ENCODE results near the gene RPTOR.
A peak's percentile ranks its signal among the peaks of the same experiment; 100 is the strongest.

The RPTOR gene

DNA sequence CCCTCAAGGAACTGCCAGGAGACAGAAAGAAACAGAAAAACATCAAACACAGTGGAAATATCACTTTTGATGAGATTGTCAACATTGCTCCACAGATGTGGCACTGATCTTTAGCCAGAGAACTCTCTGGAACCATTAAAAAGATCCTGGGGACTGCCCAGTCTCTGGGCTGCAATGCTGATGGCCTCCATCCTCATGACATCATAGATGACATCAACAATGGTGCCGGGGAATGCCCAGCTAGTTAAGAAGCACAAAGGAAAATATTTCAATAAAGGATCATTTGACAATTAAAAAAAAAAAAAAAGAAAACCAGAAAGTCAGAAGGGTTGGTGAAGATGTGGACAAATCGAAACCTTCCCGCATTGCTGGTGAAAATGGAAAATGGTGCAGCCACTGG lies 432.1 kb downstream of the RPTOR start:
- DNase-seq: no peak

DNA sequence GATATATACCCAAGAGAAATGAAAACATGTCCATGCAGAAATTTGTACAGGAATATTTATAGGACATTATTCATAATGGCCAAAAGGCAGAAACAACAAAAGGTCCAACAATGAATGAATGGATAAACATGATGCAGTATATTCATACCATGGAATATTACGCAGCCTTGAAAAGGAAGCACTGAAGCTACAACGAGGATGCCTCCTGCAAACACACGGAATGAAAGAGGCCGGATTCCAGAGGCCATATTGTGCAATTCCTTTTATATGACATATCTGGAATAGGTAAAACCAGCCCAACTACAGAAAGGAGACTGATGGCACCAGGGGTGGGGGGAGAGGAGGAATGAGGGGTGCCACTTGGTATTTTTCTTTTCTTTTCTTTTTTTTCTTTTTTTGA lies 432.5 kb downstream of the RPTOR start:
- DNase-seq: no peak

DNA sequence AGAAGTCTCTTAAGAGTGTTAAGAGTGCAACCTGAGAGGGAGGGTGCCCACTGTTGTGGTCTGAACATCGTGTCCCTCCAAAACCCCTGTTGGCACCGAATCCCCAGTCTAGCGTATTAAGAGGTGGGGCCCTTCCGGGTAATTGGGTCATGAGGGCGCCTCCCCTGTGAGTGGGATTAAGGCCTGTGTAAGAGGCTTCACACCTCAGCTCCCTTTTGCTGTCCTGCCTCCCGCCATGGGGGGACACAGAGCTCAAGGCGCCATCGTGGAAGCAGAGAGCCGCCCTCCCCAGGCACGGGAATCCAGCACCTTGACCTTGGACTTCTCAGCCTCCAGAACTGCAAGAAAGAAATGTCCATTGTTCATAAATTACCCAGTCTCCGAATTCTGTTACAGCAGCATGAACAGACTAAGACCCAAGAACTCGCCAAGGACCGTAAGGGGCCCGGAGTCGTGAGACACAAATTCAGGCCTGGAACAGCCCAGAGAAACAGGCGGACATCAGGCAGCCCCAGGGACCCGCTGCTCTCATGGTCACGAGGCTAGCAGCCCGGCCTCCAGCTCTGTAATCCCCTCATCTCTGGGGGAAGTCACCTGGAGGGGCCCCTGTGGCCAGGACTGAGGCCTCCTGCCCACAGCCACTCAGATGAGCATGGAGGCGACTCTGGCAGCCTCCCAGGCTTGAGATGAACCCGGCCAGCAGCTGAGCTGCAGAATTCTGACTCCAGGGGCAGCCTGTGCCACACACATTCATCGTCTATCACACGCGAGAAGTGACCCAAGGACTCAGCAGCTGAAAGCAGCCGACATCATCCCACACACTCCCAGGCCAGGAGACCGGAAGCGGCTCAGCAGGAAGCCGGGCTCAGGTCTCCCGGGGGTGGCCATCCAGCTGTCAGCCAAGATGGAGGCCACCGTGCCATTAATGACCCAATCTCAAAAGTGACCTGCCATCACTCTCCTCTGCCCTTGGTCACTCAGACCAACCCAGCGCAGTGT lies 434.2 kb downstream of the RPTOR start:
- no peak for DNase-seq

DNA sequence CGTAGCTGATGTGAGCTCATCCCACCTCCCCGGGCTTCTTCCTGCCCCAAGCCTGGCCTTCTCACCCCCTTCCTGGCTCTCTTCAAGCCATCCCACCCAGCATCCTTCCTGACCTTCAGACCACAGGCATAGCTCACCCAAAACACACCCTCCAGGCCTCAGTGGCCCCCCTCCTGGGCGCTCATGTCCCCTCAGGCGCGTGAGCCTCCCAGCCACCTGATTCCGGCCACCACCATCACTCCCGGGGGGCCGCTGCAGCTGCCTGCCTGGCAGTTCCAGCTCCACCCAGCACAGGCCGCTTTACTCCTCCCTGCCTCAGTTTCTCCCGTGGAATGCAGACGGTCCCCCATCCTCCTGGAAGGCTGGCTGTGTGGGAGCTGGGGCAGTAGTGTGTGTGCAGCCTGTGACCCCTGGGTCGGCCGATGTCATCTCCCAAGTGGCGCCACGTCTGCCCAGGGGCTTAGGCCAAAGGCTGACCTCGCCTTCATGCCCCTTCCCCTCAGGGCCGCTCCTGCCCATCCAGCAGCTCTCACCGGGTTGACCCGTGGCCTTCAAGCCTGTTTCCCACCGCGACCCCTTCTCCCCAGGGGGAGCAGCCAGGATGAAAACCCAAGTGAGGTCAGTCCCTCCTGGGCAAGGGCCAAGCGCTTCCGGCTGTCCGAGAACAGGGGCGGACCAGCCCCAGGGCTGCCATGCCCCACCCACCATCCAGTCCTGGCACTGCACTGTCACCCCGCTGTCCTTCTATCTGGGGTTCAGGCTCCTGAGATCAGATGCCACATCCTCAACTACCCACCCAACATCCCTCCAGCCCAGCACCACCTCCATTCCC lies 435.1 kb downstream of the RPTOR start:
- no peak for DNase-seq

DNA sequence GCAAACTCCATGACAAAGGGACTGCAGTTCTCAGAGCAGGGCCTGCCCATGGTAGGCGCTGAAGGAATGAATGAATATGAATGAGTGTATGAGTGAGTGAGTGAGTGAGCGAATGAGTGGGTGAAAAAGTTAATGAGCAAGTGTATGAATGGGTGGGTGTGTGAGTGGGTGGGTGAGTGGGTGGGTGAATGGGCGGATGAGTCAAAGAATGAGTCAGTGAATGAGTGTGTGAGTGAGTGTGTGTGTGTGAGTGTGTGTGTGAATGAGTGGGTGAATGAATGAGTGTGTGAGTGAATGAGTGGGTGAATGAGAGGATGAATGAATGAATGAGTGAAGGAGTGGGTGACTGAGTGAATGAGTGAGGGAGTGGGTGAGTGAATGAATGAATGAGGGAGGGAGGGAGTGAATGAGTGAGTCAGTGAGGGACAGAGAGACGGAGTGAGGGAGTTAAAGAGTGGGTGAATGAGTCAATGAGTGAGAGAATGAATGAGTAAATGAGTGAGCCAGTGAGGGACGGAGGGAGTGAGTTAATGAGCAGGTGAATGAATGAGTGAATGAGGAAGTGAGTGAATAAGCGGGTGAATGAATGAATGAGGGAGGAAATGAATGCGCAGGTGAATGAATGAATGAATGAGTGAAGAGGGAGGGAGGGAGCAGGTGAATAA lies 435.9 kb downstream of the RPTOR start:
- no peak for DNase-seq

DNA sequence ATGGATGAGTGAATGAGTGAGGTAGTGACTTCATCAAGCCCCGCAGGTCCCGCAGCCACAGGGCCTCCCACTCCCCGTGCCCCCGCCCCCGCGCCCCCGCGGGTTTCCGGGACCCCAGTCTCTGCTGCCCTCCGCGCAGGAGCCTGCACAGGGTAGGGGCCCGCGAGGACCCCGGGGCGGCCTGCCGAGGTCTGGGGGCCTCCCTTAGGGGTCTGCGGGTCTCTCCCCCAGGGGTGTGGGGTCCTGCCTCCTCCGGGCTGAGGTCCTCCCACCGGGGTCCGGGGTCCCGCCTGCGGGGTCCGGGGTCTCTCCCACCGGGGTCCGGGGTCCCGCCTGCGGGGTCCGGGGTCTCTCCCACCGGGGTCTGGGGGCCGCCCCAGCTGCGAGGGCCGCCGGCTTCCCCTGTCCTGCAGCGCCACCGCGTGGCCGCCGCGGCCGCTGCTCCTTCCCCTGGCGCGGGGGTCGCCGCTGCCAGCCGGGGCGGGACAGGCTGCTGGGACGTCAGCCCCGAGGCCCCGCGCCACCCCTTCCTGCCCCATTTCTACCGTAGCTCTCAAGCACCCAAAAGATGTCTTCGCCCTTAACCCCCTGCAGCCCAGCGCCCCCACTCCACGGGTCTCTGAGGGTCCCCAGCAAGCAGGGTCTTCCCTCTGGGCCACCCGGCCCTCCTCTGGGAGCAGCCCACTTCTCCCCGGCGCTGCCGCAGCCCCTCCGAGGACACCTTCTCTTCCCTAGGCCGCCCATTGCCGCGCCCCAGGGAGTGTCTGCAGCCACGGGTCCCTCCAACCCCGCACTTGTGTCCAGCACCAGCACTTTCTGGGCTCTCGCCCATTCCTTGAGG lies 436.6 kb downstream of the RPTOR start:
- no peak for DNase-seq

DNA sequence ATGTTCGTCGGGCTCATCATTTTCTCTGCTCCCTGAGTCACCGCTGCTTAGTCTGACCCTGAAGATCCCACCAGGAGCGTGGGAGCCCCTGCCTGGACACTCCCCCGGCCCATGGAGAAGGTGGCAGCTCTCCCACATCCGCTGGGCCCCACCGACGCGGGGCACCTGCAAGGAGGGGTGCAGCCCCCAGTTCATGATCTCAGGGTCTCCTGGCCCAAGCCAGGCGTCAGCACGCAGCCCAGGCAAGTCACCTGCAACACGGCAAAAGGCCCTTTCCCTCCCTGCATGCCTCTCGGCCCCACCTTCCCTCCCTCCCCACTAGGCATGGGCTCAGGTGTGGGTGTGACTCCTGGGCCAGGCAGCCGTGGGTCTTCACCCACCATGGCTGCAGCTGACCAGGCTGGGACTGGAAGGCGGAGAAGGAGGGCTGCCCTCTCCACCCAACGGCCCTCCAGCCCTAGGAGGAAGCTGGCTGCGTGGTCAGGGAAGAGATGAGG lies 437.3 kb downstream of the RPTOR start:
- DNase-seq: no peak

DNA sequence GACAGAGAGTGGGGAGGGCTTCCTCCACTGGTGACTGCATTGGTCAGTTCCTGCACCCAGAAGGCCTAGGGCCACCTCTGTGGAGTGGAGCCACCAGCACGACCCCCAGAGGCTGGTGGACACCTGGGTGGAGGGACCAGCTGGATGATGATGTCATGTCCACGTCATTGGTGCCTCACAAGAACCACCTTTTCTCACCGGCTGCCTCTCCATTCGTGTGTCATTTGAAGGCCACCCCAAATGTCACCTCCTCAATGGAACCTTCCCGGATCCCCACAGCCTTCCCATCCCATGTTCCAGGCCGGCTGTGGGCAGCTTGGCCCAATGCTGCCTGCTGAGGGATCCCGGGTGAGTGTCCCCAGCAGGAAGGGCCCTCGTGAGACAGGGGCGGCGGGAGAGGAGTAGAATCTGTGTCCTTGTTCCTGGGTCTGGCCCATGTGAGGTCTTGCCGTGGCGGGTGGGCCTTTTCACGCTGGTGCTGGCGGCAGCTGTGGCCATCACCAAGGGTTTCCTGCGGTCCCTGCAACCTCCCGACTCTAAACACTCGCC lies 437.9 kb downstream of the RPTOR start:
- no peak for DNase-seq

DNA sequence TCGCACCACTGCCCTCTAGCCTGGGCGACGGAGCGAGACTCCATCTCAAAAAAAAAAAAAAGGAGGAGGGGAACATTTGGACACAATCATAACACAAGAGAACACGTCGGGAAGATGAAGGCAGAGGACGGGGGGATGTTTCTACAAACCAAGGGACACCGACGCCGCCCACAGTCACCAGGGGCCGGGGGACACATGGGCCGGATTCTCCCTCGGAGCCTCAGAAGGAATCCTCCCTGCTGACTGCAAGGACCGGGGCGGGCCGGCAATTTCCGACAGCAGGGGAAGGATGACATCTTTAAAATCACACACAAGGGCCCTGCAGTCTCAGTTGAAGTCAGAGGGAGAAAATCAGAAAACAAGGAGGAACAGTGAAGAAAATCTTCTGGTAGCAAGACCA lies 438.9 kb downstream of the RPTOR start:
- DNase-seq: no peak

DNA sequence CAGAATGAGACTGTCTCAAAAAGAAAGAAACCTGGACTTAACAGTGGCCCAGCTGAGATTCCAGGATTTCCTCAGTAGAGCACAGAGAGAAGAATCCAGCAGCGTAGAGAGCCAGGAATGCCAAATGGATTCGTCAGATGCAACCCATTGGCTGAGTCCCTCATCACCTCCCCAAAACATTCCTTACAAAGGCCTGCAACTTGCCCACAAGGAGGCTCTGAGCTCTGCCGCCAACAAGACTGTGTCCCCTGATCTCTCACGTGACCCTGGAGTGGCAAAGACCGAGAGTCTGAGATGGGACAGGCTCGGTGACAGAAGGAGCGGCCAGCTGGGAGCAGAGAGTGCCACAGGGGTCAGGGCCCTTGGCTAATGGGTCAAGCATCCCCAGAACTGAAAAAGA lies 440.1 kb downstream of the RPTOR start:
- peak; percentile 16 for DNase-seq

DNA sequence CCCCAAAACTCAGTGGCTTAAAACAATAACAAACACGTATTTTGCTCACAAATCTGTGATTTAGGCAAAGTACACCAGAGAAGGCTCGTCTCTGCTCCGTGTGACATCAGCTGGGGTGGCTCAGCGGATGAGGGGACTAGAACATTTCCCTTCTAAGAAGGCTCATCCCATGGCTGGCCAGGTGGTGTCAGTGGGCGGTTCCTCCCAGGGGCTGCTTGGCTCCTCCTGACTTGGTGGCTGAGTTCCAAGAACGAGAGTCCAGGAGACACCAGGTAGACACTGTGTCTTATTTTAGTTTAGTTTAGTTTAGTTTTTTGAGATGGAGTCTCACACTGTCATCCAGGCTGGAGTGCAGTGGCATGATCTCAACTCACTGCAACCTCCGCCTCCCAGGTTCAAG lies 441.4 kb downstream of the RPTOR start:
- DNase-seq: no peak

DNA sequence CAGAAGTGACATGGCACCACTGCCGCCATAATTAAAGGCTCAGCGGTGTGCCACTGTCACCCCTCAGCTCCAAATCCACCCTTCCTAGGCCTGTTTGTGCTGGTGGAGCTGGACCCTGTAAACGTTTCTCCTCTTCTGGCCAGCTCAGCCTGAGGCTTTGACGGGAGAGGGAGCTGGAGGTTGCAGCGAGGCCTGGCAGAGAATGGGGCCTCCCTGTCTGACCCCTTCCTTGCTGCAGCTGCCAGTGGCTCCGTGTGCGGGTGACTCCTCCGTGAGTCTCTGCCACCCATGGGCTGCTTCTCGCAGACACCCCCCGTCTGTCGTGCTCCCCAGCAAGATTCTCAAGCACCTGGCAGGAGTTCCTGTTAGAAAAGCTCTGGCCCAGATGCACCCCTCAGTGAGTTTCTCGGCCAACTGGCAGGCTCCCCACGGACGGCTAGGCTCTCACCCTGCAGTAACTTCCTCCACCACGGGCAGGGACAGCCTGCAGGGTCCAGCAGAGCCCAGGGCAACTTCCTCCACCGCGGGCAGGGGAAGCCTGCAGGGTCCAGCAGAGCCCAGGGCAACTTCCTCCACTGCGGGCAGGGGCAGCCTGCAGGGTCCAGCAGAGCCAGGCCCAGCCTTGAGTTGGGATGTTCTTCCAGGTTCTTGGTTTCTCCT lies 442.3 kb downstream of the RPTOR start:
- no peak for DNase-seq

DNA sequence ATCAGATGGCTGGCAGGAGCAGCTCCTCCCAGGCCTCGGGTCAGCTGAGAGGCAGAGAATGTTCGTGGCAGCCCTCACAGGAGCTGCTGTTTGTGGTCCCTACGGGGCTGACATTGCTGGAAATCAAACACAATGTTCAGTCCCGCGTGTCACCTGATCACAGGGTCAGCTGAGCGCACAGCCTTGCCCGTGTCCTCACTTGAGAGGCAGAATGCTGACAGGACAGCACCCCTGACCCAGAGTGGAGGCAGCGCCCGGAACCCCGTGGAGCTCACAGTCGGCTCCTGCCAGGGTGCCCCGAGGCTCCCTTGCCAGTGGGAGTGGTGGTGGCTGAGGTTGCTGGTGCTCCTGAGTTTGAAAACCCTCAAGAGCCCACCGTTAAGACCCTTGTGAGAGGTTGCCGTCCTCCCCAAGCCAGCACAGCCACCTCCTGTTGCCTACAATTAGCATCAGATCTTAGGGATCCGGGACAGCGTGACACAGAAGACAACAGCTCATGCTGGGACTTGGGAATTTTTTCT lies 443.4 kb downstream of the RPTOR start:
- DNase-seq: no peak

DNA sequence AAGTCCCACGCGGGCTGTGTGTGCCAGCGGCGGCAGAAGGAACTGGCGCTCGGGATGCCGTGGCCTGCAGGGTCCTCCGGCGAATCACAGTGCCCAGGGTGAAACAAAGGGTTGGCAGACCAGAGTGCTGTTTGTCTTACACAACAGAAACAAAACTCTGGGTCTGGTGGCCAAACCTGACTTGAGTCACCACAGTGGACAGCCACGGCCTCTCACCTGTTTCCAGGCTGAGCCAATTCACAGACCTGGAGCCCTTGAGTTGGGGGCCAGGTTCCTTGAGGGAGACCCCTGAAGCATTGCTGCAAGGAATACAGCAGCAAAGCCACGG lies 444.9 kb downstream of the RPTOR start:
- DNase-seq: no peak

DNA sequence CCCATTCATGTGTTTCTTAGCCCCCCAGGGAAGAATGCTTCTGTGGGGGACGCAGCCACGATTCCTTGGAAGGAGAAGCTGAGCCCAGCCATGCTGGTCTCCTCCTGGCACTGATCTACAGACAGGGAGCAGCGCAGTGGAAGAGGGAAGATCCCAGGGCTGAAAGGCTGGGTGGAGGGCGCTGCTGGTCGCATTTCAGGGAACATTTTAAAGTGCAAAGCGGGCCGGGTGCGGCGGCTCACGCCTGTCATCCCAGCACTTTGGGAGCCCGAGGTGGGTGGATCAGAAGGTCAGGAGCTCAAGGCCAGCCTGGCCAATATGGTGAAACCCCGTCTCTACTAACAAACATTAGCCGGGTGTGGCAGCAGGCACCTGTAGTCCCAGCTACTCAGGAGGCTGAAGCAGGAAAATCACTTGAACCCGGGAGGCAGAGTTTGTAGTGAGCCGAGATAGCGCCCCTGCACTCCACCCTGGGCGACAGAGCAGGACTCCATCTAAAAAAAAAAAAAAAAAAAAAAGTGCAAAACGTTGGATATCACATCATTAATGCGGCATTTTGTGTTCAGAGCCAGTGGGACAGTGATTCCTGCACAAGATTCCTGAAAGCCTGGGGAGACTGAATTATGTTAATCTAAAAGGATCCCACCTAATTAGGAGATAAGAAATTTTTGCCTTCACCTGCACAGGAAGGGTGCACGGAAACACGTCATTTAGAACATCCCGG lies 446.4 kb downstream of the RPTOR start:
- DNase-seq: no peak

DNA sequence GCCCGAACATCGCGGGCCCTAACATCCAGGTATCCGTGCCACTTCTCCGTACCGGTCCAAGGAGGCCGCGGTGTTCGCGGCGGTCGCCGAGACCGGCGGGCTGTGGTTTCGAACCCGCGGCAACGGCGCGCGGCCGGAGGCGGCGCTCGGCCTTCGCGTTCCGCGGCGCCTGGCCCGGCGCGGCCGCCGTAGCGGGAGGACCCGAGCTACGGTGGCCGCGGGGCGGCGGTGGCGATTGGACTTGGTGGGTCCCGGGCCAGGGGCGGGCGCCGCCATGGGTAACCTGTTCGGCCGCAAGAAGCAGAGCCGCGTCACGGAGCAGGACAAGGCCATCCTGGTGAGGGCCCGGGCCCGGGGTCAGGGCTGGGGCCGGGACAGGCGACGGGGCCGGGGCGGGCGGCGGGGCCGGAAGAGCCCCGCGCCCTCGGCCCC lies 447.0 kb downstream of the RPTOR start, which contains the start of gene CHMP6:
Gene CHMP6, plus strand, starts transcription at position 197 of the 432 bp plus-strand sequence. Its CDS starts 78 bp downstream, at position 275.
- DNase-seq: no peak

DNA sequence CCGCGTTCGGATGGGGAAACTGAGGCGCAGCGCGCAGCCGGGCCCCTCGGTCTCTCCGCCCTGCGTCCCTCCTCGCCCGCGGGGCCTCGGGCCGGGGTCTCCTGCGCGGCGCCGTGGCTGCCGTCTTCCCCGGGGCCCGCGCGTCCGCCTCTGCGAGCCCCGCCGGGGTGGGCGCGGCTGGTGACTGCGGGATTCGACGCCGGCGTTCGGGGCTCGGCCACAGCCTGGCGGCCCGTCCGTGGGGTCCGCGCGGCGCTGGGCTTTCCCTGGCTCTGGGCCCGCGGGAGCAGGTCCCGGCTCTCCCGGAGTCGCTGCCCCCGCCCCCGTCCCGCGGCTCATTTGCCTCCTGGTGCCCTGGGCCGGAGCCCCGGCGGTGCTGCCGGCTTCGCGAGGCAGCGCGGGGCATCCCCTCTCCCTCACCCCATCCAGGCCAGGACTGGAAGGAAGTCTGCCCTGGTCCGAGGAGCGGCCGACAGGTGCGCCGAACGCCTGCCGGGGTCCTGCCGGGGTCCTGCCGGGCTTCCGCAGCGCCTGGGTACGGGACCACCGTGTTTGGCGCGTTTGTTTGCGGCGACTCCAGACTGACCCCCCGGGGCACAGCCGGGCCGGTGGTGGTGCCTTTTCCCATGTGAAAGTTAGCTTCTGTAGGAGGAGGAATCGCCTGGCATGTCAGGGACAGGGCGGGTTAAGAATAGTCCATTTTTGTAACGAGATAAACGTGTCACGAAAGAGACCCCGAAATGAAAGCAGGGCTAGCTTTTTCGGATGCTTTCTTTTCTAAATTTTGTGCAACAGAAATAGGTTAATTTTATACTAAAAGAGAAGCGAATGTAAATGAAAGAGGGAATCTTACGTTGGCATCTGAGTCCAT lies 447.7 kb downstream of the RPTOR start:
- DNase-seq: no peak

DNA sequence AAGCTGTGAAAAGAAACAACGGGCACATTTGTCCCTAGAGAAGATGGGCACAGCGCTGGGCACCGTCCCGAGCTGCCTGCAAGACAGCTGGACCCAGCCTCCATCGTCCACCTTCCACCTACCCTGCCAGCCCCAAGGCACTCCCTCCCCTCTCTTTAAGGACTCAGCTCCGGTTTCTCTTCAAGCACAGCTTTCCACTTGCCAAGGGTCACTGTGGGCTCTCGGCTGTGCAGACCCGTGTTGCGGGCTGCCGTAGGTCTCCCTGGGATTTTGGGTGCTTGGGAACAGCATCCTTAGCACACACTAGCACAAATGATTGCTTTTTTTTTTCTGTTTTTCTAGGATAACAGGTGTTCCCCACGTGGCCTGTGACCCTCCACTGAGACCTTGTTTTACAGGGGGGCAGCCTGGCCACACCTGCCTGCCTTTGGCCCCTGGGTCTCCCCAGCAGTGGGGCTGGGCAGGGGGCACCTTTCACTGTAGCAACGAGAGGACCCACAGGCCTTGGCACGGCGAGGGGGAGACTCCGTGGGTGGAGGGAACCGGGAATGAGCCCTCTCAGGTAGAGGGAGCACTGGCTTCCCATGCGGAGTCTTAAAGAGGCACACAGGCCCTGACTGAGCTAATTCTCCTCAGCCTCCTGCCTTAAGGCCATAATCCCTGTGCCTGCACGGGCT lies 448.4 kb downstream of the RPTOR start:
- DNase-seq: no peak

DNA sequence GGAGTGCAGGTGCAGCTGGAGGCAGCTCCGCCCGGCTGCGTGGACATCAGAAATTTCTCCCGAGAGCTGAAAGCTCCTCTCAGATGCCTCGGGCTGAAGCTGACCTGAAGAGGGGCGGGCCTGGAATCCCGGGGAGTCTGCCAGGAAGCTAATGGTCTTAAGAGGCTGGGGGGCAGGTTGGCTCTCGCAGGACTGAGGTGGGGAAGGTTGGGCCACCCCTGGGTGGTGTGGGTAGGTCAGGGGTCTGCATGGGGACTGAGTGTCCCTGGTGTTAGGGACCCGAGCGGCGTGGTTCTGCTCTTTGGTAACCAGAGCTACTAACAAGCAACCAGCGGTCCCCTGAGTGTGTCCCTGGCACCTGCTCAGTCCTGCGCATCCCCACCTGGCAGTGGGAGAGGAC lies 450.5 kb downstream of the RPTOR start:
- DNase-seq: no peak
